Measurements from ENCODE around the gene MCF2L.
"Not testable (repeated sequence)": the region's sequence is repeated elsewhere in the genome, so short reads cannot be mapped to it uniquely, and the experiment has no call there.

The MCF2L gene

DNA sequence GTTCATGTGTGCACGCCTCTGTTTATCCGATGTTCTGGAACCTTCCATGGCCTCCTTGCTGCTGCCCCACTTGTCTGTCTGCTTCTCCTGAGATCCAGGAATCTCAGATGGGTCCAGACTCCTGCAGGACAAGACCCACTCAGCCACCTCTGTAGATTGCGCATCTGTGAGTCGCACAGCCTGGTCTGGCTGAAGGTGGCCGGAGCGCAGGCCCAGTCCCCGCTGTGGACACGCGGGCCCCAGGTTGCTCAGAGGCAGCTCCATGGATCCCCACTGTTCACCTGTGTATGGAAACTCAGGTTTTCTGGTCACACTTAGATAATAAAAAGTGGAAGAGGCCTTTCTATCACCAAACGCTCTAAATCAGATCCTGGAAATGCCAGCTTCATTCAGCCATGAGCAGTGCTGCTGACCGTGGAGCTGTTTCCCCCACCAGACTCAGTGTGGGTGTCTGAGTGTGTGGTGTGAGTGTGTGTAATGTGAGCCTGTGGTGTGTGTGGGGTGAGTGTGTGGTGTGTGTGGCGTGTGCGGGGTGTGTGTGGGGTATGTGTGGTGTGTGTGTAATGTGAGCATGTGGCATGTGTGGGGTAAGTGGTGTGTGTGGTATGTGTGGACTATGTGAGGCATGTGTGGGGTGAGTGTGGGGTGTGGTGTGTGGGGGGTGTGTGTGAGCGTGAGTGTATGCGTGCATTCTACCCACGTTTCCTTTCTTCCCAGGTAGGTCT lies 59.5 kb downstream of the MCF2L start:
- no peak for DNase-seq (ENCODE audit: low spot score)

DNA sequence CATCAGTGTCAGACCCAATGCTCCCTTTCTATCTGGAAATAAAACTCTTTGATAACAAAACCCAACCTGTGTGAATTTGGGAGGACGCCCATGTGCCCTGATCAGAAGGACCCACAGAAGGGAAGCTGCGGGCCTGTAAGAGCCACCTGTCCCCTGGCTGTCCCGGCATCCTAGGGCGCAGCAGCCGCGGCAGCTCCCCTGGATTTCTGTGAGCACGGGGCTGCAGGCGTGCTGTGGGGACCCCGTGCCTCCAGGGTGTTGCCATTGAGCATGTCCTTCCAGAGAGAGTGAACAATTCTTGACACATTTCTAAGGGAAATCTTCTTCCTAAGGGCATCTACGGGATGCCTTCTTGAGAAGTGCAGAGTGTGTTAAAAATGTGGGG lies 60.0 kb downstream of the MCF2L start:
- no peak for DNase-seq (ENCODE audit: low spot score)

DNA sequence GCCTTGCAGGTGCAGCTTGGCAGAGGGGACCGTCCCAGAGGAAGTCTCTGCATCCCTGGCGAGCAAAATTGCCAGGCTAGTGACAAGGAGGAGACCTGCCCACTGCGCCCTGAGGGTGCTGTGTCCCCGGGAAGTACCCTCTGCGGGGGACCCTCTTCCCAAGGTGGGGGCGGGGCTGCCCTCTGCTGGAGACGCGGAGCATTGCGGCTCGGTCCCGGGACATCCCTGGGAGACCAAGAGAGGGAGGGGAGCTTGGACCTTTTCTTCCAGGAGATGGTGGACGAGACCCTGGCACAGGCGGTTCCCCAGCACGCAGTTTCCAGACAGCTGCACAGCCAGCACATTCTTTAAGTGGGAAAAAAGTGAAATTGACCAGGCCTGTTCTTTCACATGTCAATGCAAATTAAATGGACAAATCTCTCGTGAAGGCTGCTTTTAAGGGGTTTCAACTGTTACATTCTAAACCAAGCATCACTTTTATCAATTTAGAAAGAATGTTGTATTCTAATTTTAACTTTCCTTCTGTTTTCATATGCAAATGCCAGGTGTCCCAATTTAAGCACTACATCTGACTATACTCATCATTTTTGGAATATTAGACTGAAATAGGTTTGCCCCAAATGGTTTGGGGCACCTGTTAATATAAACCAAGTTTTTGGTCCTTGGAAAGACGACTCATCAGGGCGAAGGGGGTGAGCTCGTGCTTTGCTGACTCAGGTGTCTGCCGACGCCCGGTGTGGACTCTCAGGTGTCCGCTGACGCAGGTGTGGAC lies 60.7 kb downstream of the MCF2L start:
- peak; percentile 51 for DNase-seq (ENCODE audit: low spot score)

DNA sequence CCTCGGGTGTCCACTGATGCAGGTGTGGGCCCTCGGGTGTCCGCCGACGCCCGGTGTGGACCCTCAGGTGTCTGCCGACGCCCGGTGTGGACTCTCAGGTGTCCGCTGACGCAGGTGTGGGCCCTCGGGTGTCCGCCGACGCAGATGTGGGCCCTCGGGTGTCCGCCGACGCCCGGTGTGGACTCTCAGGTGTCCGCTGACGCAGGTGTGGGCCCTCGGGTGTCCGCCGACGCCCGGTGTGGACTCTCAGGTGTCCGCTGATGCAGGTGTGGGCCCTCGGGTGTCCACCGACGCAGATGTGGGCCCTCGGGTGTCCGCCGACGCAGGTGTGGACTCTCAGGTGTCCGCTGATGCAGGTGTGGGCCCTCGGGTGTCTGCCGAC lies 61.2 kb downstream of the MCF2L start:
- not testable (repeated sequence) for DNase-seq (ENCODE audit: low spot score)

DNA sequence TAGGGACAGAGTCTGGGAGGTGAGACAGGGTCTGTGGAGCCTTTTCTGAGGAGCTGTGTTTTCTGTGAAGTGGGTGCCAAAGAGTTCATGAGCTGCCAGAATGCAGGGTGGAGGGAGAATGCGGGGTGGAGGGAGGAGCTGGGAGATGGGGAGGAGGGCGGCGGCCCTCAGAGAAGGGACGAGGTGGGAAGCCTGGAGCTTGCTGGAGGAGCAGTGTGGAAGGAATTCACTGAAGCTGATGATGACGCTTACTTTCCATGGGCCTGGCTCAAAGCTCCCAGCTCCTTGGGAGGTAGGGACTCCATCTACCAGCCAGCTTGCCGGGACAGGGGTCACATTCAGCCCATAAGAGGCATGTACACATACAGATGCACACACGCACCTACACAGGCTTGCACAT lies 62.5 kb downstream of the MCF2L start:
- no peak for DNase-seq (ENCODE audit: low spot score)

DNA sequence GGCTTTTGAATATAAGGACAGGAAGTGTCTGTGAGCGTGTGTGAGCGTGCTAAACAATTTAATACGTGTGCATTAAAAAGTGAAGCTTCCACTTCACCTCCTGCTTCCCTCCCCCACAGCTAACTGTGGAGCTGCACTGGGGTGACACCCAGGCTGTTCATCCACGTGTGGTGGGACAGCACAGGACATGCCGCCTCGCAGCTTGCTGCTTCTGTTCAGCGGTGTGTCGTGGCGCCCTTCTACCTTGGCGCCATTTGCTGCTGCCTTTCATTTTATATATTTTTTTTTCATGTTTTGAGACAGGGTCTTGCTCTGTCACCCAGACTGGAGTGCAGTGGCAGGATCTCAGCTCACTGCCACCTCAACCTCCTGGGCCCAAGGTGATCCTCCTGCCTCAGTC lies 63.3 kb downstream of the MCF2L start:
- no peak for DNase-seq (ENCODE audit: low spot score)

DNA sequence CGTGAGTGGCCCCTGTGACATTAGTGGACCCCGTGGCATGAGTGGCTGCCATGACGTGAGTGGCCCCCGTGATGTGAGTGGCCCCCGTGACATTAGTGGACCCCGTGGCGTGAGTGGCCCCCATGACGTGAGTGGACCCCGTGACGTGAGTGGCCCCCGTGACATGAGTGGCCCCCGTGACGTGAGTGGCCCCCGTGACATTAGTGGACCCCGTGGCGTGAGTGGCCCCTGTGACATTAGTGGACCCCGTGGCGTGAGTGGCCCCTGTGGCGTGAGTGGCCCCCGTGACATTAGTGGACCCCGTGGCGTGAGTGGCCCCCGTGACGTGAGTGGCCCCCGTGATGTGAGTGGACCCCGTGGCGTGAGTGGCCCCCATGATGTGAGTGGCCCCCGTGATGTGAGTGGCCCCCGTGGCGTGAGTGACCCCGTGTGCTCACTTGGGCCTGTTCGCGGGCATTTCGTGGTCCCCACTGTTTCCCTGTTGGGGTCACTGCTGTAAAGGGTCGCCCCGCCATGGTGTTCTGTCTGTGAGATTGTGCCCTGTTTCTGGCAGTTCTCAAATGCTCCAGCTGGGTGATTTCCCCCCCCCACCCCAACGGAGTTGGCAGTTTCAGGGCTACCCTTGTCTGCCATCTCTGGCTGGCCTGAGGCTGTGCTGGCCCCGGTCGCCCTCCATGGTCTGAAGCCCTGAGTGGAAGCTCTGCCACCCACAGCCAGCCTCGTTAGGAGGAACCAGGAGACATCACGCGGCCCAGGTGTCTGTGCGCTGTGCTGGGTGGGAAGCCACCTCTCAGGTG lies 64.2 kb downstream of the MCF2L start:
- peak; percentile 22 for DNase-seq (ENCODE audit: low spot score)

DNA sequence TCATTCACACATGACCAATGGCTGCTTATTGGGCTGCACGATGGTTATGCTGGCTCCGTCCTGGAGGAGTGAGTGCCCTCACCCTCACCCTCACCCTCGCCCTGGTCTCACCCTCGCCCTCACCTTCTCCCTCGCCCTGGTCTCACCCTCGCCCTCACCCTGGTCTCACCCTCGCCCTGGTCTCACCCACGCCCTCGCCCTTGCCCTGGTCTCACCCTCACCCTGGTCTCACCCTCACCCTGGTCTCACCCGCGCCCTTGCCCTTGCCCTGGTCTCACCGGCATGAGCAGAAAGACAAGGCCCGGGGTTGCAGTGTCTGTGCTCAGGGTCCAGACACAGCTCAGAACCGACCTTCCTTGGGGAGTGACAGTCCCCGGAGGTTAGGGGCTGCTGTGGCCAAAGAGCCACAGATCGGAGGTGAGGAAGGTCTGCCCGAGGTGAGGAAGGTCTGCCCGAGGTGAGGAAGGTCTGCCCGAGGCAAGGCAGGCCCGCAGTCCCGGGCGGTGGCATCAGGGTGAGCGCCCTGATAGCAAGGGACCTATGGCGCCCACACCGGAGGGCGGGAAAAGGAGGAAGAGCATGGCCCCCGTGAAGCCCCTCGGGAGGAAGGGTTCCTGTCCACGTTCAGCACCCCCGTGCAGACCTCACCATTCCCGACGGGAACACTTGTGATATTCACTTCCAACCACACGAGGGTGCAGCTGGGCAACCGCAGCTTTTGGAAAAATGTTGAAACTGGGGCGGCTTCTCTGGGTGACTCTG lies 65.6 kb downstream of the MCF2L start:
- peak; percentile 35 for DNase-seq (ENCODE audit: low spot score)

DNA sequence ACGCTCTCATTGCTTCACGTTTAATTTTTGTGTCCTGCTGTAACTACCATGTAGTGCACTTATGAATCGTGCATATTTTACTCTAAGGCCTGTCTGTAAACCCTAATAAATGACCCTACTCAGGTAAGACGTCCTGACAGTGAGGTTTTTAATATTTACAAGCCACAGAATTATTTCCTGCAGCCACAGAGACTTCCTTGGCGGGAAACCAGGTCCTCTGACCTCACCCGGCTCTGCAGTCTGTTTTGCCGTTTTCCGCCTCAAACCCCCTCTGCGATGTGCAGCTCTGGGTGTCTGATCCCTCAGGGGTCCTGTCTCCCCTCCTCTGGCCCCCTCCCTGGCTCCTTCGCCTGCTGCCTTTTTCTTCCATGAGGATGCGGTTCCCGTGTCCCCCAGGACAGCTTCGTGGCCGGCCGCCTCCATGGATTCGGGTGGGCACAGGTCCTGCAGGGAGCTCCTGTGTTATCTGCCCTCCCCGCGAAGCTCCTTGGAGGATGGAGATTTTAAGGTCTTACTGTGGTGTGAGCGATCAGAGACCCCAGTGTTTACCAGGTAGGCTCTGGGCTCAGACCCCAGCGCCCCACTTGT lies 66.3 kb downstream of the MCF2L start:
- no peak for DNase-seq (ENCODE audit: low spot score)

DNA sequence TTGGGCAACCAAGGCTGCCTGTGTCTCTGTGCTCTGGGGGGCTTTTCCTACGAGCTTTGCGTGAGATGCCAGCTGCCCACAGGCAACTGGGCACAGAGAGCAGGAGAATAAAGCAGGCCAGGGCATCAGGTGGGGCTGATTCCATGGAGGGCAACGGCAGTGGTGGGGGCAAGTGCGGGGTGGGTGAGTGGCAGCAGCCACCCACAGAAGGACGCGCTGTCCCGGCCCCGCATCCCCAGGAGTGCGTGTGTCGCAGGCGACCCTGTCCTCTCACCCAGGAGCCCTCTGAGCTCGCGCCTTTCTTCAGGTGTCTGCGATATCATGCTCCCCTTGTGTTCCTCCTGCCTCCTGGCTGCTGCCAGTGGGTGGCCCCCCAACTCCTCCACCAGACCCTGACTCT lies 67.4 kb downstream of the MCF2L start:
- DNase-seq (ENCODE audit: low spot score), result no peak

DNA sequence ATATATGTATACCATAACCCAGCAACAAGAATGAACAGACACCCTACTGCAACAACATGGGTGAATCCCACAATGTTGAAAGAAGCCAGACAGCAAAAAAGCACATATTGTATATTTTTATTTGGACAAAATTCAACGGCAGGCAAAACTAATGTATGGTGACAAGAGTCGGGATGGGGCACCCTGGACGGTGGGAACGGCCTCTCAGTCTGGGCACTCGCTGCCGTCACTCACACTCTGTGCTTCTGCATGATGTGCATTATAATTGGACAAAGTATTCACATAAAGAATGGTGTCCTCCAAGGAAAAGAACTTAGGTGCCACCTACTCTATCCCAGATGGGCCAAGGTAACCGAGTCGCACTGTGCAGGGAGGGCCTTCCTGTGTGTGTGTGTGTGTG lies 71.0 kb downstream of the MCF2L start:
- no peak for DNase-seq (ENCODE audit: low spot score)

DNA sequence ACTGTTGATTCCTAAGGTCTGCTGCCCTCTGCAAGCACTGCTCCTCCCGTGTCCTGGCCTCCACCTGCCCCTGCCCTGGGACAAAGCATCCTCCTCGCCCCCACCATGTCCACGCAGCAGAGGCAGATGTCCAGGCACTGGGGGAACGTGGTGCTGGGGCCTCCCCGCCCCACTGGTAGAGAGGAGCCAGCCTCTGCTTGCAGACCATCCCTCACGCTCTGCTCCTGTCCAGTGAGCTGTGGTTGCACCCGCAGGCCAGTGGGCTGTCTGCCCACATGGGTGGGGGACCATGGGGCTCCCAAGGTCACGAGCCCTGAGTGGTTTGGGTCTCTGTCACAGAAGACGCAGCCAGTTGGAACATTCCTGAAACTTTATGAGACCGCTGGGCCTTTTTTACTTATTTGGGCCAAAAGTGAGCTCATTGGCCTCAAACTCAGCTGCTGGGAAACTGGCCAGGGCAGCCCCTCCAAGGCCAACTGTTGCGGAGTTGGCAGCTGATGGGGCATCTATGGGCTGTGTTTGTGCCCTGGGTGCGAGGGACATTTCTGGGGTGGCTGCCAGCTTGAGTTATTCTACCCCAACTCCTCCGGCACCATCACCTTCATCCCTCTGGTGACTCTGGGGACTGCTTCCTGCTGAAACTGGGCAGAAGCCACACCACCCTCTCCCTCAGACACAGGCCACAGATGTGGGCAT lies 71.7 kb downstream of the MCF2L start:
- no peak for DNase-seq (ENCODE audit: low spot score)

DNA sequence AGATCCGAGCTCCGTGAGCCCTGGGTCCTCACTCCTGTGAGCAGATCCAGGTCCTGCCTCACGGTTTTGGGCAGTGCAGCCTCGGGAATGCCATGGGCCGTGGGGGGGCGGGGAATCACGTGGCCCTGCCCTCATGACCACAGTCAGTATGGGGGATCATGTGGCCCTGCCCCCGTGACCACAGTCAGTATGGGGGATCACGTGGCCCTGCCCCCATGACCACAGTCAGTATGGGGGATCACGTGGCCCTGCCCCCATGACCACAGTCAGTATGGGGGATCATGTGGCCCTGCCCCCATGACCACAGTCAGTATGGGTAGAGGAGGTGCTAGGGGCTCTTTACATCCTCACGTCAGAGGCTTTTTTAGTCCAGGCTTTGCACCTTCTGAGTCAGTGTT lies 72.3 kb downstream of the MCF2L start:
- no peak for DNase-seq (ENCODE audit: low spot score)

DNA sequence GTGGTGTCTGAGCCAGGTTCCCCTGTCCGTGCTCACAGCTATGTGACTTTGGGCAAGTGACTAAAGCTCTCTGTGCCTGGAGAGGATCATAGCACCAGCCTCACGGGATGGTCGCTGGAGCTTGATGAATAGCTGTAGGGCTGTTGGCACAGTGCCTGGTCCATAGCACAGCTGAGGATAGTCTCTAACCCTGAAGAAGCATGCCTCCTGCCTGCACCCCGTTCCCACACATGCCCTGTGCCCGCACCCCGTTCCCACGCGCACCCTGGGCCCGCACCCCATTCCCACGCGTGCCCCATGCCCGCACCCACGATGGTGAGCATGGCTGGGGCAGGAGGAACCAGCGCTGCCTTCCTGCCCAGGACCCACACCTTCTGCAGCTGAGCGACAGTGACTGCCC lies 72.9 kb downstream of the MCF2L start:
- DNase-seq (ENCODE audit: low spot score), result no peak

DNA sequence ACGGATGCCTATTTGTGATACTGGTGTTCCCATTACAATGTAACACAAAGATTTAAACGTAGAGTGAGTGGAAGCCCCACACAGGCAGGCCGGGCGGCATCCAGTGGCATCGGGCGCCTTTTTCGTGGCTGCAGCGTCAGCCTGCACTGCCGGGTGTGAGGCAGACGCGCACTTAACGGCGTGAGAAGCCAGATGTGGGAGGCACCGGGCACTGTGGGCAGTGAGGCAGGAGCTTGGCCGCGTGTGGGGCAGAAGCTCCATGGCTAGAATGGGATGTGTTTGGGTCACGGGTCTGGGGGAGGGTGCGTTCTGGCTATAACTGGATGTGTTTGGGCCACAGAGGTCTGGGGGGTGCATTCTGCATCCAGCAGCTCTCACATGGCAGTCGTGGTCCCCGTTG lies 73.4 kb downstream of the MCF2L start:
- no peak for DNase-seq (ENCODE audit: low spot score)

DNA sequence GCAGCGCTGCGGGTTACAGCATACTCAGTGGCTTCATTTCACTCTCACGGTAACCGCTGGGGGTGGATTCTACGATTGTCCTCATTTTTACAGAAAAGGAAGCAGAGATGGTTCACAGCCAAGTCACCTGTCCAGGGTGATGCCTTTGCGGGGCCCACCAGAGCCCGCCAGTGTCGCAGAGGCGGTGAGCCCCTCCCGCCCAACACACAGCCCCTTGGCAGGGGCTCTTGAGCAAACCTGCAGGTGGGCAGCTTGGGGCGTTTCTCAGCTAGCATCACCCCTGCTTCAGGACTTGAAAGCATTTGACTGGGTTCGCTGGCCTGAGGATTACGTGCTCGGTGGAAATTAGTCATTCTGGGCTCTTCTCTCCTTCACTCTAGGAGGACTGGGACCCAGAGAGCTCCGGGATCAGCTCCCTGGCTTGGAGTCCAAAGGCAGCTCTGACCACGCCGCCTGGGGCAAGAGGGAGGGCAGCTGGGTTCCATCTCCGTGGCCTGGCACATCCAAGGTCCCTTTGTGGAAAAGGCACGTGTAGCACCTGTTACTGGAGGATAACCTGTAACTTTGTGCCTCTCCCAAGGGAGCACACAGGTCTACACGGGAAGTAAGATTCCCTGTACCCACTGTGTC lies 74.1 kb downstream of the MCF2L start:
- no peak for DNase-seq (ENCODE audit: low spot score)

DNA sequence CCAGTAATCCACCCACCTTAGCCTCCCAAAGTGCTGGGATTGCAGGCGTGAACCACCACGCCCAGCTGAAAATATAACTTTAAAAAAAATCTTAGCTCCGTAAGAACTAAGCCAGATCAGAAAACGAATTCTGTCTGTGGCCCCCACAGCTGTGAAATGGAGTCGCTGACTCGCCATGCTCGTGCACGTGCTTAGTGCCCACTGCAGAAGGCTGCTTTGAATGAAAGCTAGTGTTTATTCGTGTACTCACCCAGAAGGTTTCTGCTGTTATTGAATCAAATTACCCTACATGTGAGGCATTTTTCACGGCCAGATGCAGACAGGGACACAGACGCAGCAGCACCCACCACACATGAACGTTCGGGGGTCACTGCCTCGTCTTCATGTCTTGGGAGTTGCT lies 74.9 kb downstream of the MCF2L start:
- no peak for DNase-seq (ENCODE audit: low spot score)

DNA sequence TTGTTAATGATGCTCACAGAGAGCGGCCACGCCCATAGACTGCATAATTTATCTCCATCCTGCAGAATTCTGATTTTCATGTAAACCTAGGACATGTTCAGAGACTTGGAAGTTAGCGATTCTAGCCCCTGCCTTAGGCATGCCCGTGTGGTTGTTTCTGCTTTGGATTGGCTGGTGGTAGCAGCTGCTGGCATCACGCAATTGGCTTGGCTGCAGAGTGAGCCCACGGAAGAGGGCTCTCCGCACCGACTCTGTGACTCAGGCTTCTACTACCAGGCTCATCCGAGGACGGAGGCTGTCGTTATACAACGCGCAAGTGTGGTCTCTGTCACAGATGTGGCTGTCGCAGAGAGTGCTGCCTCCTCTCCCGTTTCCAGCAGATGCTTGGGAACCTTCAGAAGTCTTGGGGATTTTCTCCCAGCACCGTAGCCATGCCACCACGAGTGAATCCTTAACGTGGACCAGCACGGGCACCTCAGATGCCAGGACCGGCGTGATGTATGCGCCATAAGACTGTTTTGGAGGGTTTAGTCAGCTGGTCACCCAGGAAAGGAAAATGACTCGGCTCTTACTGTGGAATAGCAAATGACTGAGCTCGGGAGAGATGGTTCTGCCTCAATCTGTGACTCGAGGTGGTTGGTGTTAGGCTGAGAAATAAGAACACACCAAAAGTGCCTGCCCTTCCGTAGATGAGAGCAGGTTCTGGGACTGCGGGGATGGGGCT lies 75.5 kb downstream of the MCF2L start:
- no peak for DNase-seq (ENCODE audit: low spot score)

DNA sequence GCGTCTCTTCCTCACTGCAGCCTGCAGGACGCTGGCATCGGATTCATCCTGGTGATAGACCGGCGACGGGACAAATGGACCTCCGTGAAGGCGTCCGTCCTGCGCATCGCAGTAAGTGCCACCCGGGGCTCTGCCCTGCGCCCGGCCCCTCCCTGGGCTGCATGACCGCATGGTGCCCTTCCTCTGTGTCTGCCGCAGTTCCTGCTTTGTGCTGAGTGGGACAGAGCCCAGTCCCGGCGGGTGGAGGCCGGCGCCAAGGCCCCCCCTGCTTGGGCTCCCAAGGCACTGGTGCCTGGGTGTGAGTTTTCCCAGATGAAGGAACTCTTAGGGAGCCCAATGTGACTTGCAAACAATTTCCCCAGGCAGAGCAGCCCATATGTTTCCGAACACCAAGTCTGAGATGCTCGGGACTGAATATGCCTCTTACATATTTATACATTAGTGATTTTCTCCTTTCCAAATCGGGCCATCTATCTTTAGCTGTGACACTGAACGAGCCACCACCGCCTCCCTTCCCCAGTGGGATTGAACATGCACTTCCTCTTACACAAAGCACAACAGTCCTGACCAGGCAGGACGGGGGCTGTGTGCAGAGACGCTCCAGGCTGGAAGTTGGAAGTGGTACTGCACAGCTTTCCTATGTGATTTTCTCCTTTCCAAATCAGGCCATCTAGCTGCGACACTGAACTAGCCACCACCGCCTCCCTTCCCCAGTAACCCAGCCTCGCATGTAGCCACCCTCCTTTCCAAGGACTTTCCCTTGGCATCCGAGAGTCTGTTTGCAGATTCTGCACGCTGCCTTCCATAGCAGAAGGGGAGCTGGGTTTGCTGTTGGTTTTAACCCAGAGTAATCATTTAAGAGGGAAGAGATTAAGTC lies 76.5 kb downstream of the MCF2L start:
- DNase-seq (ENCODE audit: low spot score), result no peak
